8988T (cell line): ENCODE data around the gene SMOC1.

ENCODE experiments used
- DNase-seq: peaks from one replicate; pipeline ENCODE4 v3.0.0; 2011

Gene SMOC1

GRCh38 chr14:70050136-70050535 is 170.9 kb downstream of the SMOC1 start:
- no peak for DNase-seq

GRCh38 chr14:70052990-70053389 is 173.8 kb downstream of the SMOC1 start:
- no peak for DNase-seq

- no peak for DNase-seq
These were observed 178.4 kb downstream of the SMOC1 start for GRCh38 chr14:70057519-70058136.

GRCh38 chr14:70059545-70059944 is 180.3 kb downstream of the SMOC1 start:
- no peak for DNase-seq

GRCh38 chr14:70061108-70061507 is 181.9 kb downstream of the SMOC1 start:
- peak; percentile 28 for DNase-seq

GRCh38 chr14:70064136-70064865 is 185.1 kb downstream of the SMOC1 start:
- no peak for DNase-seq

- no peak for DNase-seq
These were observed 188.6 kb downstream of the SMOC1 start for GRCh38 chr14:70067810-70068209.

GRCh38 chr14:70069186-70069585 is 190.0 kb downstream of the SMOC1 start:
- no peak for DNase-seq

GRCh38 chr14:70073924-70074566 is 194.8 kb downstream of the SMOC1 start:
- peak; percentile 63 for DNase-seq

- no peak for DNase-seq
These were observed 197.8 kb downstream of the SMOC1 start for GRCh38 chr14:70077005-70077404.

GRCh38 chr14:70077720-70078119 is 198.5 kb downstream of the SMOC1 start:
- DNase-seq: no peak

GRCh38 chr14:70078329-70078728 is 199.1 kb downstream of the SMOC1 start:
- DNase-seq: no peak

- DNase-seq: no peak
These were observed 200.9 kb downstream of the SMOC1 start for GRCh38 chr14:70080076-70080475.
